ENCODE measurements around the gene UBAC2. TPM values are rescaled to one million over a fixed set of nuclear protein-coding genes. Genes with fewer than 3 reads are reported as not detected.

Gene UBAC2
- total RNA-seq, 2 donors from 2014 or later, result 72.7 to 80.4 TPM

DNA sequence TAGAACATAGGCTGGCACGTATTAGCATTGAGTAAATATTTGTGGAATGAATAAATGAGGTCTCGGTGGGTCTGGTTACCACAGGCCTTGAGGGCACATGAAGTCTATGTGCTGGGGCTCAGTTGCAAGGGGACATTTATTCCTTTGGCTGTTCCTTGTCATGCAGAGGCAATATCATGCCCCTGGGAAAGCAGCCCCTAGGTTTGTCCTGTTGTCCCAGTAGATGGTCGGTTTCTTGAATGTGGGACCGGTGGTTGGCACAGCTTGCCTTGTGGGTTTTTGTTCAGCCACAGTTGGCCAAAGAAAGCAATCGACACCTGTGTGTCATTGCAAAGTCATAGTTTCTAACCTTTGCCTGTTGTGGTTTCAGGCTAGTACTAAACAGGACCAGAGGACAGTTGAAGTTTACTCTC is 131.2 kb downstream of the UBAC2 start:
- DNase-seq, result no peak
- Histone ChIP-seq H3K9ac (ENCODE audit: extremely low read depth, low read length, poor library complexity, severe bottlenecking) (no peak overlapping the region), H3K4me3 (ENCODE audit: low read length) (no peak overlapping the region), H3K4me1 (ENCODE audit: control insufficient read depth, insufficient read depth, low read length) (no peaks in the 10 kb centered on the region), H3K27ac (ENCODE audit: low read depth, low read length) (no peak overlapping the region), H3K27me3 (ENCODE audit: control insufficient read depth, insufficient read depth, low read length, poor library complexity, severe bottlenecking) (no peaks in the 10 kb centered on the region), H3K9me3 (ENCODE audit: control insufficient read depth, low read length) (no peaks in the 10 kb centered on the region), H3K36me3 (ENCODE audit: control insufficient read depth, insufficient read depth, low read length) (peaks cover 38% of the 10 kb centered on the region)
- Mint-ChIP-seq H3K4me3 (no peak overlapping the region), H3K27me3 (ENCODE audit: insufficient read depth) (no peaks in the 10 kb centered on the region), H3K27ac (no peak overlapping the region), H3K9me3 (no peaks in the 10 kb centered on the region), H3K4me1 (peaks cover 5% of the 10 kb centered on the region), H3K36me3 (ENCODE audit: low read depth) (peaks cover 35% of the 10 kb centered on the region)
- TF ChIP-seq, protein P1, sequence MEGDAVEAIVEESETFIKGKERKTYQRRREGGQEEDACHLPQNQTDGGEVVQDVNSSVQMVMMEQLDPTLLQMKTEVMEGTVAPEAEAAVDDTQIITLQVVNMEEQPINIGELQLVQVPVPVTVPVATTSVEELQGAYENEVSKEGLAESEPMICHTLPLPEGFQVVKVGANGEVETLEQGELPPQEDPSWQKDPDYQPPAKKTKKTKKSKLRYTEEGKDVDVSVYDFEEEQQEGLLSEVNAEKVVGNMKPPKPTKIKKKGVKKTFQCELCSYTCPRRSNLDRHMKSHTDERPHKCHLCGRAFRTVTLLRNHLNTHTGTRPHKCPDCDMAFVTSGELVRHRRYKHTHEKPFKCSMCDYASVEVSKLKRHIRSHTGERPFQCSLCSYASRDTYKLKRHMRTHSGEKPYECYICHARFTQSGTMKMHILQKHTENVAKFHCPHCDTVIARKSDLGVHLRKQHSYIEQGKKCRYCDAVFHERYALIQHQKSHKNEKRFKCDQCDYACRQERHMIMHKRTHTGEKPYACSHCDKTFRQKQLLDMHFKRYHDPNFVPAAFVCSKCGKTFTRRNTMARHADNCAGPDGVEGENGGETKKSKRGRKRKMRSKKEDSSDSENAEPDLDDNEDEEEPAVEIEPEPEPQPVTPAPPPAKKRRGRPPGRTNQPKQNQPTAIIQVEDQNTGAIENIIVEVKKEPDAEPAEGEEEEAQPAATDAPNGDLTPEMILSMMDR (conservative IDR thresholded peaks at IDR 0.05), result no peak
- WGBS, 2 experiments (ENCODE audit: insufficient coverage in 1 of 2, insufficient read length in 1 of 2), result 92 to 100% methylated on average over 3 to 5 of the region's 5 CpGs

DNA sequence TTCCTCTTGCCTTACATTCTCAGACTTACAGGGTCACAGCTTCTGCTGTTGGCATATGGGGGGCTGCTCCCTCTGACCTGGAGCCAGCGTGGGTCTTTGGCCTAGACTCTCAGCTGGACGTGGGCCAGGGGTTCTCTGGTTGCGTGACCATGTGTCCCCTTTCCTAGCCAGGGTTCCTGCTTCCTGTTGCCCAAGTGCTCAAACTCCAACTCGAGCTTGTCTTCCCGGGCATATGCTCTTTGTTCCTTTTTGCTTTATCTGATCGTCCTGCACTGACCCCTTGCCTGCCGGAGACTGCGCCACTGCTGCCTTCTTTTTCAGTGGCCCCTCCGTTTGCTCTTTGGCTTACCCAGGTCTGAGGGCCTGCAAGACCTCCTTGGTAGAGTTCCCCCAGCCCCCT is 131.8 kb downstream of the UBAC2 start:
- TF ChIP-seq, protein P1 (conservative IDR thresholded peaks at IDR 0.05), result no peak
- no peak overlapping the region for H3K27ac Mint-ChIP-seq
- DNase-seq, result no peak
- 95% methylated on average over 8 to 9 of the region's 9 CpGs for WGBS, 2 experiments (ENCODE audit: insufficient coverage in 1 of 2, insufficient read length in 1 of 2)
- H3K9me3 ChIP-seq (ENCODE audit: control insufficient read depth, low read length), result no peaks in the 10 kb centered on the region
- H3K9me3 Mint-ChIP-seq, result no peaks in the 10 kb centered on the region
- H3K4me3 ChIP-seq (ENCODE audit: low read length), result no peak overlapping the region
- H3K36me3 ChIP-seq (ENCODE audit: control insufficient read depth, insufficient read depth, low read length), result peaks cover 36% of the 10 kb centered on the region
- no peaks in the 10 kb centered on the region for H3K27me3 Mint-ChIP-seq (ENCODE audit: insufficient read depth)
- no peak overlapping the region for H3K4me3 Mint-ChIP-seq
- peaks cover 5% of the 10 kb centered on the region for H3K4me1 Mint-ChIP-seq
- H3K4me1 ChIP-seq (ENCODE audit: control insufficient read depth, insufficient read depth, low read length), result no peaks in the 10 kb centered on the region
- no peak overlapping the region for H3K27ac ChIP-seq (ENCODE audit: low read depth, low read length)
- no peak overlapping the region for H3K9ac ChIP-seq (ENCODE audit: extremely low read depth, low read length, poor library complexity, severe bottlenecking)
- H3K27me3 ChIP-seq (ENCODE audit: control insufficient read depth, insufficient read depth, low read length, poor library complexity, severe bottlenecking), result no peaks in the 10 kb centered on the region
- H3K36me3 Mint-ChIP-seq (ENCODE audit: low read depth), result peaks cover 30% of the 10 kb centered on the region

DNA sequence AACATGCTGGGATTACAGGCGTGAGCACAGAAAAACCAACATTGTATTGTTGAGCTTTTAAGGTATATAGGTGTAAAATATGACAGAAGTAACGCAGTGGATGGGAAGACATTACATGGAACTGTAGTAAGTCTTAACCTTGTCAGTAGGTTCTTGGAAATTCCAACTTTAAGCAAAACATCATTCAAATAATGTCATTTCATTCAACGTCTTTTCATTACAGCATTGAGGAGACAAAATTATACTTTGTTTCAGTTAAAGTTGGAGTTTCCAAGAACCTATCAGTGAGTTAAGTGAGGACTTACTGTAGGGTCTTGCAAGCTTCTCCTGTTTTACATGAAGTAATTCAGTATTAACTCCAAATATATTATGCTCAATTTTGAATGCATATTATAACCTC is 133.6 kb downstream of the UBAC2 start:
- no peak overlapping the region for H3K4me3 Mint-ChIP-seq
- Histone ChIP-seq H3K9ac (ENCODE audit: extremely low read depth, low read length, poor library complexity, severe bottlenecking) (no peak overlapping the region), H3K4me3 (ENCODE audit: low read length) (no peak overlapping the region), H3K27ac (ENCODE audit: low read depth, low read length) (no peak overlapping the region), H3K36me3 (ENCODE audit: control insufficient read depth, insufficient read depth, low read length) (peaks cover 33% of the 10 kb centered on the region), H3K9me3 (ENCODE audit: control insufficient read depth, low read length) (no peaks in the 10 kb centered on the region), H3K4me1 (ENCODE audit: control insufficient read depth, insufficient read depth, low read length) (no peaks in the 10 kb centered on the region), H3K27me3 (ENCODE audit: control insufficient read depth, insufficient read depth, low read length, poor library complexity, severe bottlenecking) (no peaks in the 10 kb centered on the region)
- peaks cover 24% of the 10 kb centered on the region for H3K36me3 Mint-ChIP-seq (ENCODE audit: low read depth)
- H3K9me3 Mint-ChIP-seq, result no peaks in the 10 kb centered on the region
- 85 to 92% methylated on average over 3 of the region's 3 CpGs for WGBS, 2 experiments (ENCODE audit: insufficient coverage in 1 of 2, insufficient read length in 1 of 2)
- H3K4me1 Mint-ChIP-seq, result peaks cover 5% of the 10 kb centered on the region
- no peak for DNase-seq
- no peaks in the 10 kb centered on the region for H3K27me3 Mint-ChIP-seq (ENCODE audit: insufficient read depth)
- H3K27ac Mint-ChIP-seq, result no peak overlapping the region
- TF ChIP-seq, protein P1 (conservative IDR thresholded peaks at IDR 0.05), result no peak
